Upper lobe of right lung (tissue), 1 donor: ENCODE measurements around the gene COPS3. TPM values are rescaled to one million over a fixed set of nuclear protein-coding genes. Genes with fewer than 3 reads are reported as not detected.

Source experiments
- ATAC-seq: fragments of 200-7000 bp; cut with Tn5 transposase; one replicate; pipeline ENCODE4 v1.9.1; 2020; ENCODE audit warnings: mild to moderate bottlenecking, moderate library complexity
- DNase-seq: peaks from one replicate; pipeline ENCODE4 v3.0.0-alpha.2; 2020
- H3K27ac ChIP-seq: fragments of 200-600 bp; one replicate; pipeline ENCODE4 v1.8.0; 2022
- H3K27me3 ChIP-seq: fragments of 200-600 bp; one replicate; pipeline ENCODE4 v1.8.0; 2022; ENCODE audit warnings: mild to moderate bottlenecking
- H3K36me3 ChIP-seq: fragments of 200-600 bp; one replicate; pipeline ENCODE4 v1.8.0; 2022
- H3K4me1 ChIP-seq: fragments of 200-600 bp; one replicate; pipeline ENCODE4 v1.8.0; 2022
- H3K4me3 ChIP-seq: fragments of 200-600 bp; one replicate; pipeline ENCODE4 v1.8.0; 2022; ENCODE audit warnings: mild to moderate bottlenecking
- H3K9me3 ChIP-seq: fragments of 200-600 bp; one replicate; pipeline ENCODE4 v1.8.0; 2022
- intact Hi-C: fragments of 100-400 bp; cut with DNase I; formaldehyde crosslinking; loops from one replicate; pipeline ENCODE4 v1.11.0; 2022
- long read RNA-seq: library from polyadenylated mRNA; unstranded; transcript quantifications from one replicate; pipeline ENCODE4 v2.0.0, GENCODE V29; 2021
- total RNA-seq: library from RNA; stranded (reverse); fragmentation: NEBNext Ultra II Directional; extraction: Animal tissue kit (Norgen Biotek cat#: 25700); gene quantifications from one replicate; pipeline ENCODE4 v1.2.1, GENCODE V29; 2021
- TF ChIP-seq, protein P1 (sequence below): fragments of 200-600 bp; IDR thresholded peaks from one replicate; pipeline ENCODE4 v1.8.0; 2022; ENCODE audit warnings: antibody characterized with exemption
- donor health status: DM: no; HTN: yes; CAD: no; lungs with severe emphysema.

The COPS3 gene
- total RNA-seq, result 47.1 TPM
- long read RNA-seq, transcript COPS3-201 (12 exons, 1,641 nt), result major isoform, 59 of 82 reads
- long read RNA-seq, partial matches to known transcripts, result 0 of 82 reads
- long read RNA-seq, other reads (novel, unspliced or antisense), result 22 of 82 reads

DNA sequence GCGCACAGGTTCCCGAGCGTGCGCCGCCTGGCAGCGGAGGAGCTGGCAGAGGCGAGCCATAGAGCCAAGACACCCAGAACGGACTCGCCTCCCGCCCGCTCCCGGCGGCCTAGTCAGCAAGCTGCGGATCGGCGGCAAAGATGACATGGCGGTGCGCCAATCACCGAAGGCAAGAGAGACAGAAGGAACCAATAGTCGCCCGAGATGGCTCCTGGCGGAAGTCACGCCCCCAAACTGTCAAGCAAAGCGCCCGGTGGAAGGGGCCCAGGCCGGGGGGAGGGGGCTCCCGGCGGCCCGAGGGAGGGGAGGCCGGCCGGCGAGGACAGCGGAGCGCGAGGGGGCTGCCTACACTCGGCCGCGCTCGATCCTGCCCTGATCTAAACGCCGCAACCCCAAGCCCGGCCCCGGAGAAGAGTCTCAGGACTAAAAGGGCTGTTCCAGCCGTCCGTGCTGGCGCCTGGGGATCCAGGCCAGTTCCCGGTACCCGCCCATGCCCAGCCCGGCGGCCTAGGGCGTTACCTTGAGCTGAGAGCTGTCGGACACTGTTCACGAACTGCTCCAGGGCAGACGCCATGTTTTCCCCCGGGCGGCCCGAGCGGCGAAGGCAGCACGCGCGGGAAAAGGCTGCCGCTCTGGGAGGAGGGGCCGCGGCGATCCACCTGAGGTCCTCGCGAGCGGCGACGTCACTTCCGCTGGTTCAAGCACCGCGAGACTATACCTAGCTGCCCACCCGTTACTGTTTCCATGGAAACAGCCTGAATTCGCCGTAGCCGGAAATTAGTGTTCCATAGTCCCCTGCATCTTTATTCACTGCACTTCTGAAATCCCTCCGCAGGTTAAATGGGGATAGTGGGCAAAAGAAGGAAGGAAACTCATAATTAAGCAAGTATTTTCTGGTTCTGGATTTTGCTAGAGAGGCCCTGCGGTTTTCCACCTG lies at the start of gene COPS3:
TSS of gene COPS3 (minus strand) at position 634 of the 937 bp plus-strand sequence. CDS start at position 574, 60 bp downstream.
- peak within 1 kb of the TSS; percentile 94 for H3K27ac ChIP-seq
- peak within 1 kb of the TSS; percentile 94 for H3K4me3 ChIP-seq
- TF ChIP-seq, protein P1, sequence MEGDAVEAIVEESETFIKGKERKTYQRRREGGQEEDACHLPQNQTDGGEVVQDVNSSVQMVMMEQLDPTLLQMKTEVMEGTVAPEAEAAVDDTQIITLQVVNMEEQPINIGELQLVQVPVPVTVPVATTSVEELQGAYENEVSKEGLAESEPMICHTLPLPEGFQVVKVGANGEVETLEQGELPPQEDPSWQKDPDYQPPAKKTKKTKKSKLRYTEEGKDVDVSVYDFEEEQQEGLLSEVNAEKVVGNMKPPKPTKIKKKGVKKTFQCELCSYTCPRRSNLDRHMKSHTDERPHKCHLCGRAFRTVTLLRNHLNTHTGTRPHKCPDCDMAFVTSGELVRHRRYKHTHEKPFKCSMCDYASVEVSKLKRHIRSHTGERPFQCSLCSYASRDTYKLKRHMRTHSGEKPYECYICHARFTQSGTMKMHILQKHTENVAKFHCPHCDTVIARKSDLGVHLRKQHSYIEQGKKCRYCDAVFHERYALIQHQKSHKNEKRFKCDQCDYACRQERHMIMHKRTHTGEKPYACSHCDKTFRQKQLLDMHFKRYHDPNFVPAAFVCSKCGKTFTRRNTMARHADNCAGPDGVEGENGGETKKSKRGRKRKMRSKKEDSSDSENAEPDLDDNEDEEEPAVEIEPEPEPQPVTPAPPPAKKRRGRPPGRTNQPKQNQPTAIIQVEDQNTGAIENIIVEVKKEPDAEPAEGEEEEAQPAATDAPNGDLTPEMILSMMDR, result no peak
- peaks cover 36% of the 10 kb centered on the region for H3K4me1 ChIP-seq
- intact Hi-C loops, result no loop called here
- peaks cover 2% of the 10 kb centered on the region for H3K36me3 ChIP-seq
- peak; percentile 99 for DNase-seq
- no peaks in the 10 kb centered on the region for H3K27me3 ChIP-seq
- ATAC-seq, result peak; percentile 97
- H3K9me3 ChIP-seq, result no peaks in the 10 kb centered on the region

DNA sequence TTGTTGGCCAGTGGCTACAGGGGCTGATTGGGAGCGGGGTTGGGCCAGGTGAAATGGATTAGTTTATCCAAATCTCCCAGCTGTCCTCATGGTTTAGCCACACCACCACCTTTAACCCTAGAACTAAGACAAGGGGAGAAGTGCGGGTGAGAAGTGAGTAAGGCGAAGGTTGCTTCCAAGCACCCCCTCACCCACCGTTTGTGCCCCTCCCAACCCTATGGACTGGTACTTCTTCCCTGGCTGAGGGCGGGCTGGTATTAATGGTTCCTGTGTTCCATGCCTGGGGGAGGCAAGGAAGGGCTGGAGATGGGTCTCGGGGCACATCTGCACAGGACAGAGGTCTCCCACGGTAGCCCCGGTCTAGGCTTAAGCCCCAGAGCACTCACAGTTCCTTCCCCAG lies 47.2 kb upstream of the COPS3 start:
- Histone ChIP-seq H3K27ac (no peak overlapping the region), H3K4me1 (no peaks in the 10 kb centered on the region), H3K9me3 (no peaks in the 10 kb centered on the region), H3K36me3 (no peaks in the 10 kb centered on the region), H3K27me3 (no peaks in the 10 kb centered on the region), H3K4me3 (no peak overlapping the region)
- ATAC-seq (peak; percentile 12), DNase-seq (no peak)
- intact Hi-C loops, result no loop called here
- TF ChIP-seq, protein P1, result no peak

DNA sequence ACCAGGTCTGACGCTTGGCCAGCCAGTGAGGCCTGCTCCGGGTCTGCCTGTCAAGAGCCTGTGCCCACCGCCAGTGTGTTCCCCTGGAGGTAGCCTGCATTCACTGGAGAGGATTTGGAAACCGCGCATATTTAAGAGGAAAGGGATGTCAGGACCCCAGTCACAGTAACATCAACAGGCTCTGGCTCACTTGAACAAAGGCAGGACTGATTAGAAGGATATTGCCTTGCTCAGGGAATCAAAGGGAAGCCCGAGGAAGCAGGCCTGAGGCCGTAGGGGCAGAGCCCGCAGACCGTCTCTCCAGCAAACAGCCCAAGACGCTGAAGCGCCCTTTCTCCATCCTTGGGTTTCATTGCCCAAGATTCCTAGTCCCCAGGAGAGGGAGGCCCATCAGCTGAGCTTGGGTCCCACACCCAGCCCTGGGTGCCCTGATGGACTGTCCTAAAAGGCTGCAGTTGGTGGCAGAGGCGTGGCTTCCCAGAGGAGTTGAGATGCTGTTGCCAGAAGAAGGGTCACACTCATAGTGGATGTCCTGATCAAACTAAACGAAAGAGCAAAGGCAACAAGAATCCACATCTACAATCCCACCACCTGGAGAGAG lies 45.3 kb upstream of the COPS3 start:
- DNase-seq (no peak), ATAC-seq (no peak)
- no peak overlapping the region for H3K4me3 ChIP-seq
- no peaks in the 10 kb centered on the region for H3K9me3 ChIP-seq
- no peak overlapping the region for H3K27ac ChIP-seq
- no peaks in the 10 kb centered on the region for H3K27me3 ChIP-seq
- TF ChIP-seq, protein P1, result no peak
- intact Hi-C loops, result no loop called here
- no peaks in the 10 kb centered on the region for H3K36me3 ChIP-seq
- H3K4me1 ChIP-seq, result no peaks in the 10 kb centered on the region

DNA sequence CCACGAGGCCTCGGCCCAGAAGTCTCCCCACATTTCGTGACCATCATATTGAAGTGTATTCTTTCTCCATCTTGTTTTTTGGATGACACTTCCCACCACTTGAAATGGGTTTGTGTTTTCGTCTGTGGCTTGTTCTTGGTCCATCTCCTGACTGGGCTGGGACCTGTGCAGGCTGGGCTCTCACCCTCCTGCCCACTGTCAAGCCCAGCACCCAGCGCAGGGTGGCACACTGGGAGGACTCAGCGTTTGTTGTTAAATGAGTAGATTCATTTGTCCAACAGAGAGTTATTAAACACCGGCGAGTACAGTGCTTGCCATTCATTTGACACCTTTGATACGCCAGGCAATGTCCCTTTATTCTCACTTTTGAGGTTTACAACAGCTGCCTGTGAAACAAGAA lies 44.8 kb upstream of the COPS3 start:
- DNase-seq (no peak), ATAC-seq (no peak)
- TF ChIP-seq, protein P1, result no peak
- Histone ChIP-seq H3K9me3 (no peaks in the 10 kb centered on the region), H3K4me1 (no peaks in the 10 kb centered on the region), H3K4me3 (no peak overlapping the region), H3K27ac (no peak overlapping the region), H3K36me3 (no peaks in the 10 kb centered on the region), H3K27me3 (no peaks in the 10 kb centered on the region)
- intact Hi-C loops, result no loop called here

DNA sequence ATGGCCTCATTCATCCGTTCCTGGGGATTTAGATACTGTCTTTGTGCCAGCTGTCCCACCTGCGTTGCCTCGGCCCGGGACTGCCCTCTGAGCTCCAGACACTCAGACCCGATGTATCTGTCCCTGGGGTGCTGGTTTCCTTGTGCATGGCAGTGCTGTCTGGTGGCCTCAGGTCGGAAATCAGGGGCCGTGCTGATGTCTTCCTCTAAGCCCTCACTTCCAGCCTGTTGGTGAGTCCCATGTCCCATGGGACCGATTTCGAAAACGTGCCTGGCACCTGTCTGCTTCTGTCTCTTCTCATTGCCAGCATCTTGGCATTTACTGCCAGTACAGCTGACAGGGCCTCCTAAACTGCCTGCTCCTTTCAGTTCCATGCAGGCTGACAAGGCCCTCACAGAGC lies 44.2 kb upstream of the COPS3 start:
- intact Hi-C loops, result no loop called here

More for the DNA sequence above, 44.2 kb upstream of the COPS3 start:
- TF ChIP-seq, protein P1, result no peak
- H3K27me3 ChIP-seq, result no peaks in the 10 kb centered on the region
- no peak overlapping the region for H3K27ac ChIP-seq
- H3K9me3 ChIP-seq, result no peaks in the 10 kb centered on the region
- H3K4me3 ChIP-seq, result no peak overlapping the region
- H3K36me3 ChIP-seq, result no peaks in the 10 kb centered on the region
- DNase-seq (no peak), ATAC-seq (no peak)
- H3K4me1 ChIP-seq, result no peaks in the 10 kb centered on the region
